A549 (cell line): ENCODE results near the gene SLCO3A1.

Experiments
- BCL3 ChIP-seq: fragments of >200 bp; sonication (Bioruptor Twin); formaldehyde crosslinking; IDR thresholded peaks from 3 replicates; pipeline ENCODE4 v1.6.1; 2016
- CBX2 ChIP-seq: fragments of 200-600 bp; sonication (generic); IDR thresholded peaks from 2 replicates; pipeline ENCODE4 v1.6.1; 2016; ENCODE audit warnings: low read depth, mild to moderate bottlenecking, borderline replicate concordance
- JUN ChIP-seq, 2 experiments: fragments of >200 bp; sonication (Bioruptor Twin); formaldehyde crosslinking; IDR thresholded peaks; 2 replicates in 1 of 2; 3 replicates in 1 of 2; pipeline ENCODE4 v1.6.1; 2016 to 2017
- KDM5A ChIP-seq: fragments of 200-600 bp; sonication (generic); IDR thresholded peaks from 2 replicates; pipeline ENCODE4 v1.6.1; 2016; ENCODE audit warnings: antibody characterized with exemption, mild to moderate bottlenecking
- PBX3 ChIP-seq: IDR thresholded peaks from 2 replicates; pipeline ENCODE4 v1.6.1; 2012
- POLR2A ChIP-seq: IDR thresholded peaks from 2 replicates; pipeline ENCODE4 v1.6.1; 2012; ENCODE audit warnings: mild to moderate bottlenecking, low read length
- RAD21 ChIP-seq, 2 experiments: fragments of >200 bp in 1 of 2; sonication (Bioruptor Twin) in 1 of 2; formaldehyde crosslinking in 1 of 2; IDR thresholded peaks in 1 of 2; conservative IDR thresholded peaks in 1 of 2; 2 replicates in 1 of 2; 3 replicates in 1 of 2; pipeline ENCODE4 v1.6.1; 2012 to 2018; ENCODE audit warnings: inconsistent platforms in 1 of 2
- RCOR1 ChIP-seq: fragments of 150-350 bp; IDR thresholded peaks from 2 replicates; pipeline ENCODE4 v1.6.1; 2014; ENCODE audit warnings: antibody characterized with exemption, low read length, low read depth
- REST ChIP-seq: fragments of 200-600 bp; sonication (generic); IDR thresholded peaks from 2 replicates; pipeline ENCODE4 v1.6.1; 2016; ENCODE audit warnings: antibody characterized with exemption, mild to moderate bottlenecking, moderate library complexity
- SMC3 ChIP-seq: fragments of >200 bp; sonication (Bioruptor Twin); formaldehyde crosslinking; IDR thresholded peaks from 3 replicates; pipeline ENCODE4 v1.6.1; 2018; ENCODE audit warnings: inconsistent platforms
- ZC3H11A ChIP-seq: fragments of 450-650 bp; IDR thresholded peaks from 2 replicates; pipeline ENCODE4 v1.6.1; 2014; ENCODE audit warnings: antibody characterized with exemption, mild to moderate bottlenecking
- TF ChIP-seq, protein P1 (sequence below): fragments of >200 bp; sonication (Bioruptor Twin); formaldehyde crosslinking; IDR thresholded peaks from 3 replicates; pipeline ENCODE4 v1.5.1; 2016
- TF ChIP-seq, protein P2 (sequence below): fragments of 150-350 bp; IDR thresholded peaks from 2 replicates; pipeline ENCODE4 v1.6.1; 2014; ENCODE audit warnings: low read depth, mild to moderate bottlenecking, low read length

- TF ChIP-seq, protein P1, sequence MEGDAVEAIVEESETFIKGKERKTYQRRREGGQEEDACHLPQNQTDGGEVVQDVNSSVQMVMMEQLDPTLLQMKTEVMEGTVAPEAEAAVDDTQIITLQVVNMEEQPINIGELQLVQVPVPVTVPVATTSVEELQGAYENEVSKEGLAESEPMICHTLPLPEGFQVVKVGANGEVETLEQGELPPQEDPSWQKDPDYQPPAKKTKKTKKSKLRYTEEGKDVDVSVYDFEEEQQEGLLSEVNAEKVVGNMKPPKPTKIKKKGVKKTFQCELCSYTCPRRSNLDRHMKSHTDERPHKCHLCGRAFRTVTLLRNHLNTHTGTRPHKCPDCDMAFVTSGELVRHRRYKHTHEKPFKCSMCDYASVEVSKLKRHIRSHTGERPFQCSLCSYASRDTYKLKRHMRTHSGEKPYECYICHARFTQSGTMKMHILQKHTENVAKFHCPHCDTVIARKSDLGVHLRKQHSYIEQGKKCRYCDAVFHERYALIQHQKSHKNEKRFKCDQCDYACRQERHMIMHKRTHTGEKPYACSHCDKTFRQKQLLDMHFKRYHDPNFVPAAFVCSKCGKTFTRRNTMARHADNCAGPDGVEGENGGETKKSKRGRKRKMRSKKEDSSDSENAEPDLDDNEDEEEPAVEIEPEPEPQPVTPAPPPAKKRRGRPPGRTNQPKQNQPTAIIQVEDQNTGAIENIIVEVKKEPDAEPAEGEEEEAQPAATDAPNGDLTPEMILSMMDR = no peak
- TF ChIP-seq PBX3 (no peak), RAD21 (conservative IDR thresholded peaks at IDR 0.05 in 1 of 2, IDR thresholded peaks at IDR 0.05 in 1 of 2) (no peak), POLR2A (no peak), ZC3H11A (no peak), KDM5A (no peak), JUN (IDR thresholded peaks at IDR 0.05) (no peak), SMC3 (no peak), CBX2 (no peak), BCL3 (no peak), REST (no peak), RCOR1 (no peak)
- TF ChIP-seq, protein P2, sequence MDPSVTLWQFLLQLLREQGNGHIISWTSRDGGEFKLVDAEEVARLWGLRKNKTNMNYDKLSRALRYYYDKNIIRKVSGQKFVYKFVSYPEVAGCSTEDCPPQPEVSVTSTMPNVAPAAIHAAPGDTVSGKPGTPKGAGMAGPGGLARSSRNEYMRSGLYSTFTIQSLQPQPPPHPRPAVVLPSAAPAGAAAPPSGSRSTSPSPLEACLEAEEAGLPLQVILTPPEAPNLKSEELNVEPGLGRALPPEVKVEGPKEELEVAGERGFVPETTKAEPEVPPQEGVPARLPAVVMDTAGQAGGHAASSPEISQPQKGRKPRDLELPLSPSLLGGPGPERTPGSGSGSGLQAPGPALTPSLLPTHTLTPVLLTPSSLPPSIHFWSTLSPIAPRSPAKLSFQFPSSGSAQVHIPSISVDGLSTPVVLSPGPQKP = no peak
Measured at GRCh38 chr15:91926908-91927270, 73.4 kb downstream of the SLCO3A1 start.
